Fibroblast of skin of left biceps (primary cell): ENCODE measurements around the gene GPR153.
"Not testable (repeated sequence)": the region's sequence is repeated elsewhere in the genome, so short reads cannot be mapped to it uniquely, and the experiment has no call there.

Source experiments
- DNase-seq, 2 experiments: peaks; one replicate each; pipeline ENCODE4 v3.0.0-alpha.2; 2013; ENCODE audit warnings: low read depth in 2 of 2

GPR153 gene

GRCh38 chr1:6233376-6233775 lies 27.5 kb downstream of the GPR153 start:
- no peak for DNase-seq

GRCh38 chr1:6225651-6226050 lies 35.2 kb downstream of the GPR153 start:
- DNase-seq, result no peak

GRCh38 chr1:6224718-6225117 lies 36.2 kb downstream of the GPR153 start:
- no peak for DNase-seq

GRCh38 chr1:6223617-6224016 lies 37.3 kb downstream of the GPR153 start:
- no peak for DNase-seq

- DNase-seq, result no peak
These were observed 38.3 kb downstream of the GPR153 start for GRCh38 chr1:6222636-6223035.

GRCh38 chr1:6221210-6221784 lies 39.6 kb downstream of the GPR153 start:
- DNase-seq, result no peak

GRCh38 chr1:6220236-6220635 lies 40.7 kb downstream of the GPR153 start:
- DNase-seq, result no peak

- DNase-seq, result not testable (repeated sequence)
These were observed 41.3 kb downstream of the GPR153 start for GRCh38 chr1:6219641-6220040.

- no peak for DNase-seq
These were observed 42.3 kb downstream of the GPR153 start for GRCh38 chr1:6218375-6219164.

- DNase-seq, result no peak
These were observed 48.5 kb downstream of the GPR153 start for GRCh38 chr1:6212193-6212959.

- DNase-seq, result no peak
These were observed 49.2 kb downstream of the GPR153 start for GRCh38 chr1:6211731-6212130.

- DNase-seq, result no peak
These were observed 50.1 kb downstream of the GPR153 start for GRCh38 chr1:6210591-6211355.

- DNase-seq, result no peak
These were observed 51.0 kb downstream of the GPR153 start for GRCh38 chr1:6209661-6210580.

GRCh38 chr1:6208723-6209660 lies 51.9 kb downstream of the GPR153 start:
- DNase-seq, result no peak

- DNase-seq, result no peak
These were observed 53.0 kb downstream of the GPR153 start for GRCh38 chr1:6207921-6208320.

- no peak for DNase-seq
These were observed 53.6 kb downstream of the GPR153 start for GRCh38 chr1:6207075-6207885.

- DNase-seq, result no peak
These were observed 54.4 kb downstream of the GPR153 start for GRCh38 chr1:6206520-6206855.

- DNase-seq, result no peak
These were observed 54.9 kb downstream of the GPR153 start, which contains the start of gene RNF207 for GRCh38 chr1:6205849-6206519. Gene RNF207 (plus strand): TSS chr1:6206119. CDS start chr1:6206536, 417 bp downstream.
